H1 (cell line): ENCODE results near the gene NEU2. TPM values are rescaled to one million over a fixed set of nuclear protein-coding genes. Genes with fewer than 3 reads are reported as not detected.

Source experiments
- CTCF ChIA-PET: fragments of 300-600 bp; sonication (Branson Sonifier 250); formaldehyde crosslinking; loops from one replicate; lab custom pipeline; 2021; ENCODE audit not compliant: partially characterized antibody; lab: Charles Lee
- POLR2A ChIA-PET: fragments of 300-600 bp; sonication (Branson Sonifier 250); formaldehyde crosslinking; loops from one replicate; lab custom pipeline; 2021; ENCODE audit warnings: inconsistent platforms; ENCODE audit not compliant: partially characterized antibody; lab: Charles Lee
- DNase-seq, 2 experiments: peaks; one replicate each; pipeline versions ENCODE4 v3.0.0 to v3.0.0-alpha.2; 2010 to 2022; ENCODE audit warnings: low spot score in 2 of 2, low read depth in 1 of 2, mixed read lengths in 1 of 2
- FAIRE-seq: peaks from 2 replicates; lab custom pipeline; 2011; peaks lifted over from hg19 to GRCh38; lab: Jason Lieb, UNC
- H2AFZ ChIP-seq: 2 replicates; pipeline ENCODE4 v1.8.1; 2012; ENCODE audit warnings: low read length, inconsistent platforms
- H2AK5ac ChIP-seq: 2 replicates; pipeline ENCODE4 v1.6.1; 2013; ENCODE audit warnings: low read depth, low read length
- H2BK120ac ChIP-seq: replicated peaks from 2 replicates; pipeline ENCODE3; 2013; ENCODE audit warnings: low read depth, low read length, inconsistent platforms
- H2BK12ac ChIP-seq: 2 replicates; pipeline ENCODE4 v1.6.1; 2013; ENCODE audit warnings: low read depth, low read length
- H2BK15ac ChIP-seq: 2 replicates; pipeline ENCODE4 v1.6.1; 2013; ENCODE audit warnings: low read length
- H2BK20ac ChIP-seq: 2 replicates; pipeline ENCODE4 v1.6.1; 2013; ENCODE audit warnings: low read length
- H2BK5ac ChIP-seq: 2 replicates; pipeline ENCODE4 v1.6.1; 2013; ENCODE audit warnings: low read depth, low read length
- H3K14ac ChIP-seq: 2 replicates; pipeline ENCODE4 v1.6.1; 2013; ENCODE audit warnings: inconsistent platforms; ENCODE audit not compliant: insufficient read length
- H3K18ac ChIP-seq: 2 replicates; pipeline ENCODE4 v1.6.1; 2013; ENCODE audit warnings: low read length; ENCODE audit errors: extremely low read depth
- H3K23ac ChIP-seq: 2 replicates; pipeline ENCODE4 v1.6.1; 2013; ENCODE audit warnings: inconsistent platforms; ENCODE audit not compliant: insufficient read length
- H3K23me2 ChIP-seq: 2 replicates; pipeline ENCODE4 v1.6.1; 2013; ENCODE audit warnings: low read depth, low read length
- H3K27ac ChIP-seq: 2 replicates; pipeline ENCODE4 v1.6.1; 2011; ENCODE audit warnings: low read depth, low read length, inconsistent platforms
- H3K27me3 ChIP-seq, 4 experiments: replicated peaks in 1 of 4; 1 replicate in 1 of 4; 2 replicates in 3 of 4; pipeline versions ENCODE4 v1.6.1 to v1.8.1; 2011 to 2013; ENCODE audit warnings: low read length in 3 of 4, mild to moderate bottlenecking in 3 of 4, inconsistent platforms in 2 of 4, mixed read lengths in 2 of 4, moderate library complexity in 1 of 4; ENCODE audit not compliant: control insufficient read depth in 3 of 4, insufficient read depth in 3 of 4; ENCODE audit errors: extremely low read depth in 1 of 4
- H3K36me3 ChIP-seq, 4 experiments: 2 replicates each; pipeline versions ENCODE4 v1.6.1 to v1.8.1; 2011 to 2013; ENCODE audit warnings: mild to moderate bottlenecking in 4 of 4, low read length in 3 of 4, moderate library complexity in 2 of 4, control low read depth in 1 of 4, inconsistent platforms in 1 of 4; ENCODE audit not compliant: insufficient read depth in 4 of 4, control insufficient read depth in 2 of 4
- H3K4ac ChIP-seq: replicated peaks from 2 replicates; pipeline ENCODE3; 2013; ENCODE audit warnings: low read length, low read depth, mixed read lengths, inconsistent platforms; ENCODE audit not compliant: insufficient read length
- H3K4me1 ChIP-seq, 4 experiments: replicated peaks in 1 of 4; 1 replicate in 1 of 4; 2 replicates in 3 of 4; pipeline versions ENCODE4 v1.6.1 to v1.8.1; 2011 to 2013; ENCODE audit warnings: low read length in 3 of 4, inconsistent platforms in 2 of 4, mixed read lengths in 1 of 4; ENCODE audit not compliant: insufficient read depth in 4 of 4, control insufficient read depth in 3 of 4
- H3K4me2 ChIP-seq, 2 experiments: 2 replicates each; pipeline versions ENCODE4 v1.6.1 to v1.8.1; 2011 to 2013; ENCODE audit warnings: low read depth in 2 of 2, low read length in 2 of 2, control low read depth in 1 of 2, inconsistent platforms in 1 of 2, mild to moderate bottlenecking in 1 of 2; ENCODE audit not compliant: insufficient read depth in 1 of 2
- H3K4me3 ChIP-seq, 4 experiments: fragments of 200-600, 300-600 bp in 1 of 4; sonication (generic), shearing (Covaris generic), sonication (Bioruptor Twin) in 1 of 4; 2 replicates each; pipeline versions ENCODE4 v1.5.1 to v1.8.1; 2011 to 2016; ENCODE audit warnings: low read length in 4 of 4, low read depth in 3 of 4, control low read depth in 2 of 4, inconsistent platforms in 2 of 4, mild to moderate bottlenecking in 2 of 4, mixed read lengths in 1 of 4, moderate library complexity in 1 of 4; ENCODE audit not compliant: insufficient read depth in 2 of 4; ENCODE audit errors: extremely low read depth in 1 of 4
- H3K56ac ChIP-seq: replicated peaks from 2 replicates; pipeline ENCODE3; 2013; ENCODE audit warnings: low read depth, mild to moderate bottlenecking, mixed read lengths, low read length, inconsistent platforms; ENCODE audit not compliant: insufficient read length
- H3K79me1 ChIP-seq: 2 replicates; pipeline ENCODE4 v1.6.1; 2013; ENCODE audit warnings: low read depth, low read length, control low read depth
- H3K79me2 ChIP-seq, 2 experiments: 2 replicates each; pipeline versions ENCODE4 v1.6.1 to v1.8.1; 2012 to 2013; ENCODE audit warnings: low read length in 2 of 2, mild to moderate bottlenecking in 2 of 2, inconsistent platforms in 1 of 2; ENCODE audit not compliant: insufficient read depth in 2 of 2, control insufficient read depth in 1 of 2
- H3K9ac ChIP-seq, 4 experiments: replicated peaks in 1 of 4; 1 replicate in 1 of 4; 2 replicates in 3 of 4; pipeline versions ENCODE4 v1.6.1 to v1.8.1; 2011 to 2013; ENCODE audit warnings: low read depth in 3 of 4, low read length in 3 of 4, control low read depth in 2 of 4, mild to moderate bottlenecking in 2 of 4, moderate library complexity in 2 of 4, inconsistent platforms in 1 of 4; ENCODE audit errors: extremely low read depth in 1 of 4
- H3K9me3 ChIP-seq, 2 experiments: 2 replicates each; pipeline versions ENCODE4 v1.6.1 to v1.8.1; 2012 to 2013; ENCODE audit warnings: mild to moderate bottlenecking in 2 of 2, moderate library complexity in 2 of 2, control low read depth in 1 of 2, inconsistent platforms in 1 of 2, low read depth in 1 of 2, low read length in 1 of 2, mixed read lengths in 1 of 2; ENCODE audit not compliant: insufficient read depth in 2 of 2
- H4K20me1 ChIP-seq, 2 experiments: replicated peaks in 1 of 2; 2 replicates each; pipeline versions ENCODE3 to v1.8.1; 2011 to 2013; ENCODE audit warnings: inconsistent platforms in 2 of 2, low read length in 2 of 2, mild to moderate bottlenecking in 1 of 2; ENCODE audit not compliant: insufficient read depth in 2 of 2, control insufficient read depth in 1 of 2
- H4K5ac ChIP-seq: 2 replicates; pipeline ENCODE4 v1.6.1; 2013; ENCODE audit warnings: low read length, low read depth, mixed read lengths, inconsistent platforms; ENCODE audit not compliant: insufficient read length
- H4K8ac ChIP-seq: 2 replicates; pipeline ENCODE4 v1.8.0; 2013; ENCODE audit warnings: mild to moderate bottlenecking, moderate library complexity, low read length, inconsistent platforms; ENCODE audit not compliant: insufficient read depth; ENCODE audit errors: extremely low read depth
- H4K91ac ChIP-seq: replicated peaks from 2 replicates; pipeline ENCODE3; 2013; ENCODE audit warnings: low read length, mixed read lengths, inconsistent platforms; ENCODE audit not compliant: insufficient read length
- CHD1 ChIP-seq: IDR thresholded peaks from 2 replicates; pipeline ENCODE4 v1.6.1; 2012; ENCODE audit warnings: low read depth, low read length, improper control_type of control experiment
- EGR1 ChIP-seq: IDR thresholded peaks from 2 replicates; pipeline ENCODE4 v1.6.1; 2011; ENCODE audit warnings: low read depth, low read length, borderline replicate concordance
- EZH2 ChIP-seq: fragments of 200-600 bp; sonication (generic); IDR thresholded peaks from 2 replicates; pipeline ENCODE4 v1.7.1; 2012; ENCODE audit warnings: low read depth, mild to moderate bottlenecking, moderate library complexity, low read length, inconsistent platforms; ENCODE audit not compliant: severe bottlenecking
- GABPA ChIP-seq: IDR thresholded peaks from 2 replicates; pipeline ENCODE4 v1.6.1; 2011; ENCODE audit warnings: mild to moderate bottlenecking, low read length, moderate library complexity, borderline replicate concordance; ENCODE audit not compliant: insufficient read depth
- HDAC6 ChIP-seq: IDR thresholded peaks from one replicate; pipeline ENCODE4 v1.7.1; 2012; ENCODE audit warnings: low read depth, mild to moderate bottlenecking, inconsistent platforms, low read length, moderate library complexity
- JUN ChIP-seq: IDR thresholded peaks from 2 replicates; pipeline ENCODE4 v1.6.1; 2011; ENCODE audit warnings: low read depth, mild to moderate bottlenecking, improper control_type of control experiment, low read length
- PHF8 ChIP-seq: fragments of 200-600 bp; sonication (generic); conservative IDR thresholded peaks from 2 replicates; pipeline ENCODE4 v1.7.1; 2012; ENCODE audit warnings: low read depth, mild to moderate bottlenecking, inconsistent platforms, low read length, moderate library complexity
- RBBP5 ChIP-seq: IDR thresholded peaks from 2 replicates; pipeline ENCODE4 v1.7.1; 2012; ENCODE audit warnings: low read depth, mild to moderate bottlenecking, inconsistent platforms, low read length, moderate library complexity, borderline replicate concordance
- RFX5 ChIP-seq: IDR thresholded peaks from 2 replicates; pipeline ENCODE4 v1.6.1; 2011; ENCODE audit warnings: low read depth, low read length, improper control_type of control experiment, borderline replicate concordance
- RNF2 ChIP-seq: fragments of 200-900, 300-1000 bp; sonication (generic); IDR thresholded peaks from 2 replicates; pipeline ENCODE4 v1.7.1; 2016; ENCODE audit warnings: borderline replicate concordance, low read depth, mild to moderate bottlenecking, antibody characterized with exemption, low read length; ENCODE audit not compliant: poor library complexity, severe bottlenecking; ENCODE audit errors: missing control alignments
- SIRT6 ChIP-seq: IDR thresholded peaks from one replicate; pipeline ENCODE4 v1.7.1; 2012; ENCODE audit warnings: low read length, inconsistent platforms
- SUZ12 ChIP-seq: fragments of 200-600 bp; sonication (generic); IDR thresholded peaks from 2 replicates; pipeline ENCODE4 v1.6.1; 2012; ENCODE audit warnings: mild to moderate bottlenecking, inconsistent platforms, low read length, moderate library complexity, mixed read lengths
- WGBS, 2 experiments: shearing (Covaris generic) in 1 of 2; methylation state at CpG; one replicate each; pipeline versions ENCODE4 v1.1.6 to v1.1.7; 2013 to 2015; ENCODE audit warnings: low lambda C conversion rate in 2 of 2, mixed read lengths in 2 of 2, inconsistent platforms in 1 of 2, low coverage in 1 of 2, missing lambda C conversion rate in 1 of 2; ENCODE audit not compliant: insufficient replicate concordance in 2 of 2, insufficient coverage in 1 of 2, insufficient read length in 1 of 2; ENCODE audit errors: extremely low coverage in 1 of 2, missing lambda C conversion rate in 1 of 2; 5-methylcytosine and 5-hydroxymethylcytosine counted together
- polyA plus RNA-seq, 7 experiments: library from polyadenylated mRNA; depleted of rRNA in 3 of 7; stranded (reverse) in 5 of 7; unstranded in 2 of 7; fragments of >200 nt in 5 of 7; fragments of 200-250 nt in 2 of 7; gene quantifications; 1 replicate in 5 of 7; 2 replicates in 1 of 7; 4 replicates in 1 of 7; pipeline versions ENCODE4 v1.2.1 to v1.2.3, GENCODE V29; 2011 to 2013; ENCODE audit warnings: missing spikeins in 2 of 7, mixed read lengths in 2 of 7
- total RNA-seq: library from RNA; stranded (reverse); fragmentation: NEBNext Ultra II Directional; extraction: Animal tissue kit (Norgen Biotek cat#: 25700); gene quantifications from 2 replicates; pipeline ENCODE4 v1.2.1, GENCODE V29; 2021

Gene NEU2
- total and polyA plus RNA-seq, 2 of the 8 experiments (the other 6 are each of a cell fraction or from before 2014, with no cell fraction given): 0.12 TPM; not detected in 1

DNA sequence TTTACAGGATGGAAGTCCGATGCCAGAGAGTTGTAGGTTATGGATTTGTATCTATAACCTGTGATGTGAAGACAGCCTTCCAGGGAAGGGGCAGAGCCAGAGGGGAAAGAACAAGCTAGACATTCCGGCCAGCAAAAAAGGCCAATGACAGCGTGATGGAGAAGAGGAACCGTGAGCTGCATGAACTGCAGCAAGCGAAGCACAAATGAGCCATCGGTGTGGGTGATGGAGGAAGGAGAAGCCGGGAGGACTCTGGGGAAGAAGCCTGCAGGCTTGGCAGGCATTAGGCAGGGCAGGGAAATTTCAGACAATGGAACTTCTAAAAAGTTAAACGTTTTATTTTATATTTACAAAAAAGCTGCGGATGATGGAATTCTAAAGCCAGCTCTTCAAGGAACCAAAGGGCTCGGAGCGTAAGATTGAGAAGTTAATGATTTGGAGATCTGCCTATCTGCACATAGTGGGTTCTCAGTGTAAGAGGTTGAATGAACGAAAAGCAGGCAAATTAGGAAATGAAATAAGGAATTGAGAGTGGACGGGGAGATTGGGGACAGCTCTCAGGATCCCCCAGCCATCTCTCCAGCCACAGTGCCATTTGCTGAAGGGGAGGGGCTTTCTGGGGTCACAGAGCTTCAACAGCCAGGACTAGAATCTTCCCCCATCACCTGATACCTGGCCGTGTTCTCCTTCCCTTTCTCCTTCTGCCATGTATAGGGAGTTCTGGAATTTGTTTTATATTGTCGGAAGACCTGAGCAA is 47.8 kb upstream of the NEU2 start:
- Histone ChIP-seq H2AK5ac (no peak overlapping the region), H3K9me3 (no peaks in the 10 kb centered on the region), H3K14ac (no peak overlapping the region), H3K27me3 (no peaks in the 10 kb centered on the region; a peak in 1 of 7 replicates), H3K23me2 (no peaks in the 10 kb centered on the region; the same call in 1 of the 2 replicates), H3K4me1 (peaks cover 0 to 14% (median 9%) of the 10 kb centered on the region in 4 experiments; a peak in 5 of 7 replicates), H4K20me1 (no peaks in the 10 kb centered on the region), H2BK15ac (no peak overlapping the region), H4K5ac (no peak overlapping the region), H3K18ac (no peak overlapping the region), H4K8ac (no peak overlapping the region), H3K4me2 (no peak overlapping the region), H3K23ac (peak overlapping the region; percentile 93), H3K79me2 (no peaks in the 10 kb centered on the region), H3K4ac (no peak overlapping the region), H2BK120ac (no peak overlapping the region), H3K56ac (no peak overlapping the region), H2BK20ac (no peak overlapping the region), H3K27ac (no peak overlapping the region), H3K9ac (no peak overlapping the region), H4K91ac (no peak overlapping the region), H3K79me1 (no peaks in the 10 kb centered on the region), H2BK12ac (no peak overlapping the region), H2BK5ac (no peak overlapping the region), H3K36me3 (no peaks in the 10 kb centered on the region), H3K4me3 (no peak overlapping the region), H2AFZ (no peak overlapping the region)
- FAIRE-seq (no peak), DNase-seq (no peak)
- CTCF ChIA-PET: interaction anchor here (0.8 to 10.9 kb wide), 6 partner anchors 13 to 269 kb away, joined by 3 to 70 read pairs (median 6); partner anchors contain the start of gene NEU2
- POLR2A ChIA-PET: interaction anchor here (0.8 kb wide), 1 partner anchor 67 kb away, joined by 3 read pairs; no protein-coding TSS in a partner anchor
- 92% methylated on average over 15 of the region's 15 CpGs; no CpG with 5 or more reads in 1 of the 2 experiments for WGBS, 2 experiments
- TF ChIP-seq JUN (no peak), PHF8 (no peak), EZH2 (no peak), EGR1 (no peak), RFX5 (no peak), SUZ12 (no peak), RNF2 (no peak), HDAC6 (no peak), RBBP5 (no peak), SIRT6 (no peak), GABPA (no peak), CHD1 (no peak)
